ENCODE measurements around the gene GBGT1.

GRCh38 chr9:133148199-133149129 is 15.2 kb downstream of the GBGT1 start:
- TF ChIP-seq YY1 (IDR thresholded peaks at IDR 0.05; ENCODE audit: insufficient read depth, insufficient read length): no peak
- TF ChIP-seq ZNF274 (IDR thresholded peaks at IDR 0.05; ENCODE audit: low read depth, low read length): no peak
- no peak for TF ChIP-seq SUZ12 (IDR thresholded peaks at IDR 0.05; ENCODE audit: extremely low read depth, insufficient read depth, insufficient read length)
